NOMO-1 treated with DMSO at 0.1 percent for 48 hours (cell line): Measurements from ENCODE around the gene MIOS.

Experiments used
- DNase-seq: peaks from one replicate; lab custom pipeline; 2025; ENCODE audit not compliant: unreplicated experiment; lab: John Stamatoyannopoulos, UW

MIOS gene

GRCh38 chr7:7566651-7567611 is at the start of gene MIOS:
TSS of gene MIOS (plus strand) at chr7:7566884. CDS start at chr7:7572476, 5,592 bp downstream.
- DNase-seq: peak; percentile 41

GRCh38 chr7:7517754-7518153 is 48.9 kb upstream of the MIOS start:
- DNase-seq: peak; percentile 60

- no peak for DNase-seq
Measured at GRCh38 chr7:7519056-7519455, 47.6 kb upstream of the MIOS start.

GRCh38 chr7:7519528-7519927 is 47.2 kb upstream of the MIOS start:
- DNase-seq: no peak

GRCh38 chr7:7521259-7521658 is 45.4 kb upstream of the MIOS start:
- no peak for DNase-seq

- no peak for DNase-seq
Measured at GRCh38 chr7:7522421-7522820, 44.3 kb upstream of the MIOS start.

GRCh38 chr7:7524121-7524520 is 42.6 kb upstream of the MIOS start:
- DNase-seq: no peak

GRCh38 chr7:7526006-7526405 is 40.7 kb upstream of the MIOS start:
- DNase-seq: no peak

- DNase-seq: no peak
Measured at GRCh38 chr7:7527047-7527446, 39.6 kb upstream of the MIOS start.

GRCh38 chr7:7529328-7529727 is 37.4 kb upstream of the MIOS start:
- DNase-seq: no peak

- DNase-seq: no peak
Measured at GRCh38 chr7:7533831-7534430, 32.8 kb upstream of the MIOS start.

- DNase-seq: no peak
Measured at GRCh38 chr7:7535691-7536090, 31.0 kb upstream of the MIOS start, which contains the start of gene COL28A1. TSS of gene COL28A1 (minus strand) at chr7:7535873. CDS start at chr7:7532875, 2,998 bp downstream.

GRCh38 chr7:7536396-7537019 is 30.2 kb upstream of the MIOS start:
- no peak for DNase-seq

- DNase-seq: no peak
Measured at GRCh38 chr7:7537711-7538110, 29.0 kb upstream of the MIOS start.

- DNase-seq: no peak
Measured at GRCh38 chr7:7539152-7539551, 27.5 kb upstream of the MIOS start.

- DNase-seq: no peak
Measured at GRCh38 chr7:7539711-7540110, 27.0 kb upstream of the MIOS start.

- DNase-seq: no peak
Measured at GRCh38 chr7:7542251-7542835, 24.3 kb upstream of the MIOS start.

GRCh38 chr7:7548407-7548806 is 18.3 kb upstream of the MIOS start:
- no peak for DNase-seq

- DNase-seq: no peak
Measured at GRCh38 chr7:7550663-7551062, 16.0 kb upstream of the MIOS start.

- no peak for DNase-seq
Measured at GRCh38 chr7:7552199-7552598, 14.5 kb upstream of the MIOS start.

- DNase-seq: no peak
Measured at GRCh38 chr7:7553386-7553785, 13.3 kb upstream of the MIOS start.
